ENCODE data around the gene RNF112.

DNA sequence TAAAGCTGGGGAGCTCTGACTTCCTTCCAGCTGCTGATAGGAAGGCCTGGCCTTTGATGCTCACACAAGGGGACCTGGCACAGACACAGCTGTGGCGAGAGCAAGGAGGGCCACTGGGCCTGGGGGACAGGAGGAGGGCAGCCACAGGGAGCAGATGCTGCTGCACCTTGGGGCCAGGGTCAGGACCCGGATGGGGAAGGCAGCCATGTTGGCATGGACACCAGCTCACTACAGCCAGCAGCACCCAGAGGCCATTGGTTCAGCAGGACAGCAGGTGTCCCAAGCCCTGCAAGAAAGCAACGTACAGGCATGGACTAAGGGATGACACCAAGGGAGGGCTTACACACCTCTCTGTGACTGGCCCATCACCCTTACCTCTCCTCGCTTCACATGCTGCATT lies 8.0 kb upstream of the RNF112 start:
- no peak for TF ChIP-seq EZH2 (IDR thresholded peaks at IDR 0.05; ENCODE audit: insufficient read depth, poor library complexity, severe bottlenecking)
- no peak for TF ChIP-seq EZH2phosphoT487 (IDR thresholded peaks at IDR 0.05; ENCODE audit: insufficient read depth, low read depth)

Measured in GM23248 (cell line).